Stimulated activated naive CD8-positive, alpha-beta T cell treated with anti-CD3 and anti-CD28 coated beads, Interleukin-15, Interleukin-2, amounts not matched to agents 100 U/mL and 50 U/mL, for 24 hours (primary cell): ENCODE results near the gene ELP2.
"Not testable (repeated sequence)": the region's sequence is repeated elsewhere in the genome, so short reads cannot be mapped to it uniquely, and the experiment has no call there.

Experiments
- ATAC-seq: fragments of 150-1000 bp; cut with Tn5 transposase; one replicate; pipeline ENCODE4 v1.10.0; 2021
- DNase-seq: peaks from one replicate; pipeline ENCODE4 v3.0.0; 2021

Gene ELP2

GRCh38 chr18:36129300-36130038 lies at the start of gene ELP2, which contains the start of gene SLC39A6:
Gene ELP2 (plus strand): TSS chr18:36129899. CDS start chr18:36129934, 35 bp downstream.
Gene SLC39A6 (minus strand): TSS chr18:36129340. CDS start chr18:36127007, 2,333 bp downstream.
- ATAC-seq: peak; percentile 94
- DNase-seq: peak; percentile 98

- not testable (repeated sequence) for ATAC-seq, DNase-seq
Measured at GRCh38 chr18:36081118-36081517, 48.6 kb upstream of the ELP2 start.

GRCh38 chr18:36083729-36084128 lies 46.0 kb upstream of the ELP2 start:
- DNase-seq (no peak), ATAC-seq (peak; percentile 40)

GRCh38 chr18:36085195-36085594 lies 44.5 kb upstream of the ELP2 start:
- no peak for ATAC-seq
- no peak for DNase-seq

- no peak for DNase-seq
- ATAC-seq: no peak
Measured at GRCh38 chr18:36086186-36086585, 43.5 kb upstream of the ELP2 start.

- ATAC-seq (no peak), DNase-seq (no peak)
Measured at GRCh38 chr18:36088256-36088655, 41.4 kb upstream of the ELP2 start.

GRCh38 chr18:36089001-36089400 lies 40.7 kb upstream of the ELP2 start:
- no peak for ATAC-seq
- no peak for DNase-seq

- ATAC-seq: not testable (repeated sequence)
Measured at GRCh38 chr18:36092116-36092515, 37.6 kb upstream of the ELP2 start.

GRCh38 chr18:36094431-36094830 lies 35.3 kb upstream of the ELP2 start:
- no peak for ATAC-seq
- DNase-seq: no peak

More at GRCh38 chr18:36092116-36092515, 37.6 kb upstream of the ELP2 start:
- not testable (repeated sequence) for DNase-seq

GRCh38 chr18:36095936-36096519 lies 33.7 kb upstream of the ELP2 start:
- no peak for ATAC-seq
- DNase-seq: no peak

GRCh38 chr18:36096955-36097354 lies 32.7 kb upstream of the ELP2 start:
- DNase-seq (no peak), ATAC-seq (no peak)

GRCh38 chr18:36099311-36099710 lies 30.4 kb upstream of the ELP2 start:
- ATAC-seq: no peak
- no peak for DNase-seq

GRCh38 chr18:36101943-36102342 lies 27.8 kb upstream of the ELP2 start:
- ATAC-seq (no peak), DNase-seq (no peak)

- DNase-seq: no peak
- ATAC-seq: no peak
Measured at GRCh38 chr18:36104749-36105148, 24.9 kb upstream of the ELP2 start.

GRCh38 chr18:36107477-36107876 lies 22.2 kb upstream of the ELP2 start:
- DNase-seq: no peak

GRCh38 chr18:36108196-36108595 lies 21.5 kb upstream of the ELP2 start:
- ATAC-seq (no peak), DNase-seq (no peak)

More at GRCh38 chr18:36107477-36107876, 22.2 kb upstream of the ELP2 start:
- ATAC-seq: no peak

- no peak for ATAC-seq
- no peak for DNase-seq
Measured at GRCh38 chr18:36108601-36109000, 21.1 kb upstream of the ELP2 start.

- no peak for DNase-seq
- no peak for ATAC-seq
Measured at GRCh38 chr18:36109737-36110136, 20.0 kb upstream of the ELP2 start.

- DNase-seq (no peak), ATAC-seq (no peak)
Measured at GRCh38 chr18:36112302-36112701, 17.4 kb upstream of the ELP2 start.

- ATAC-seq (no peak), DNase-seq (no peak)
Measured at GRCh38 chr18:36114251-36114650, 15.4 kb upstream of the ELP2 start.

- DNase-seq: no peak
- ATAC-seq: no peak
Measured at GRCh38 chr18:36114738-36115137, 15.0 kb upstream of the ELP2 start.

GRCh38 chr18:36116771-36117170 lies 12.9 kb upstream of the ELP2 start:
- not testable (repeated sequence) for DNase-seq, ATAC-seq

GRCh38 chr18:36120297-36120696 lies 9.4 kb upstream of the ELP2 start:
- DNase-seq (no peak), ATAC-seq (no peak)

- ATAC-seq (no peak), DNase-seq (no peak)
Measured at GRCh38 chr18:36124841-36125240, 4.9 kb upstream of the ELP2 start.
